CD14-positive monocyte (primary cell): ENCODE results near the gene WDFY3. TPM values are rescaled to one million over a fixed set of nuclear protein-coding genes. Genes with fewer than 3 reads are reported as not detected.
A peak's percentile ranks its signal among the peaks of the same experiment; 100 is the strongest.

Experiments used
- DNase-seq, 3 donors: peaks; one replicate each; pipeline ENCODE4 v3.0.0-alpha.2; 2011 to 2022
- H2AFZ ChIP-seq: 2 replicates; pipeline ENCODE4 v1.6.0; 2012; ENCODE audit warnings: mild to moderate bottlenecking, low read depth, low read length, inconsistent platforms; ENCODE audit not compliant: insufficient read depth, poor library complexity, severe bottlenecking
- H3K27ac ChIP-seq, 2 donors: 1 replicate in 1 of 2; 2 replicates in 1 of 2; pipeline ENCODE4 v1.5.1; 2012 to 2013; ENCODE audit warnings: low read length in 2 of 2, control low read depth in 1 of 2, inconsistent platforms in 1 of 2, low read depth in 1 of 2, mild to moderate bottlenecking in 1 of 2
- H3K27me3 ChIP-seq, 2 donors: one replicate each; pipeline versions ENCODE4 v1.6.0 to v1.6.1; 2011 to 2013; ENCODE audit warnings: low read length in 2 of 2; ENCODE audit not compliant: control insufficient read depth in 2 of 2, insufficient read depth in 2 of 2
- H3K36me3 ChIP-seq, 2 donors: replicated peaks in 1 of 2; 1 replicate in 1 of 2; 2 replicates in 1 of 2; pipeline versions ENCODE4 v1.5.1 to v1.6.1; 2012 to 2013; ENCODE audit warnings: low read length in 2 of 2, control low read depth in 1 of 2, inconsistent platforms in 1 of 2, mild to moderate bottlenecking in 1 of 2; ENCODE audit not compliant: insufficient read depth in 2 of 2, control insufficient read depth in 1 of 2
- H3K4me1 ChIP-seq, 2 donors: 1 replicate in 1 of 2; 2 replicates in 1 of 2; pipeline versions ENCODE4 v1.5.1 to v1.6.1; 2012 to 2013; ENCODE audit warnings: low read length in 2 of 2, control low read depth in 1 of 2, inconsistent platforms in 1 of 2, mild to moderate bottlenecking in 1 of 2, moderate library complexity in 1 of 2; ENCODE audit not compliant: insufficient read depth in 2 of 2, control insufficient read depth in 1 of 2
- H3K4me2 ChIP-seq: replicated peaks from 2 replicates; pipeline ENCODE3; 2012; ENCODE audit warnings: low read length, moderate library complexity, mild to moderate bottlenecking; ENCODE audit not compliant: poor library complexity, severe bottlenecking; ENCODE audit errors: extremely low read depth
- H3K4me3 ChIP-seq, 3 experiments: fragments of 200-600 bp in 1 of 3; sonication (generic) in 1 of 3; replicated peaks in 1 of 3; 1 replicate in 2 of 3; 2 replicates in 1 of 3; pipeline ENCODE4 v1.5.1; 2011 to 2013; ENCODE audit warnings: low read length in 3 of 3, mild to moderate bottlenecking in 3 of 3, control low read depth in 2 of 3, low read depth in 2 of 3, inconsistent platforms in 1 of 3, moderate library complexity in 1 of 3
- H3K79me2 ChIP-seq: 2 replicates; pipeline ENCODE4 v1.6.0; 2012; ENCODE audit warnings: mild to moderate bottlenecking, control low read depth, inconsistent platforms, low read length, moderate library complexity; ENCODE audit not compliant: insufficient read depth
- H3K9ac ChIP-seq: 2 replicates; pipeline ENCODE4 v1.6.0; 2017; ENCODE audit warnings: low read length, mild to moderate bottlenecking; ENCODE audit not compliant: insufficient read depth, poor library complexity, severe bottlenecking
- H3K9me3 ChIP-seq, 2 donors: replicated peaks in 1 of 2; 1 replicate in 1 of 2; 2 replicates in 1 of 2; pipeline versions ENCODE4 v1.5.1 to v1.6.1; 2012 to 2013; ENCODE audit warnings: low read length in 2 of 2, control low read depth in 1 of 2; ENCODE audit not compliant: control insufficient read depth in 1 of 2, insufficient read depth in 1 of 2
- H4K20me1 ChIP-seq: 2 replicates; pipeline ENCODE4 v1.6.0; 2012; ENCODE audit warnings: mild to moderate bottlenecking, low read length, control low read depth, moderate library complexity; ENCODE audit not compliant: insufficient read depth
- H3K27ac Mint-ChIP-seq, 7 donors: one replicate each; pipeline ENCODE4 v1.8.0; 2020; ENCODE audit warnings: mild to moderate bottlenecking in 7 of 7, mixed read lengths in 7 of 7, moderate library complexity in 6 of 7, inconsistent platforms in 2 of 7
- H3K27me3 Mint-ChIP-seq, 3 donors: one replicate each; pipeline ENCODE4 v1.8.0; 2021 to 2022; ENCODE audit warnings: low read depth in 3 of 3, mild to moderate bottlenecking in 3 of 3, mixed read lengths in 3 of 3, moderate library complexity in 3 of 3, inconsistent platforms in 1 of 3
- H3K36me3 Mint-ChIP-seq, 2 donors: one replicate each; pipeline ENCODE4 v1.8.0; 2020; ENCODE audit warnings: mixed read lengths in 2 of 2, inconsistent platforms in 1 of 2, mild to moderate bottlenecking in 1 of 2
- H3K4me1 Mint-ChIP-seq: one replicate; pipeline ENCODE4 v1.8.0; 2020; ENCODE audit warnings: mild to moderate bottlenecking, mixed read lengths
- H3K4me3 Mint-ChIP-seq, 2 donors: one replicate each; pipeline ENCODE4 v1.8.0; 2020; ENCODE audit warnings: mild to moderate bottlenecking in 2 of 2, mixed read lengths in 2 of 2, moderate library complexity in 1 of 2
- H3K9me3 Mint-ChIP-seq, 7 donors: one replicate each; pipeline ENCODE4 v1.8.0; 2020 to 2022; ENCODE audit warnings: mixed read lengths in 7 of 7, mild to moderate bottlenecking in 6 of 7, moderate library complexity in 6 of 7, inconsistent platforms in 2 of 7
- CTCF ChIP-seq: fragments of 200-600 bp; IDR thresholded peaks from one replicate; pipeline ENCODE4 v1.8.0; 2022; ENCODE audit warnings: antibody characterized with exemption, mild to moderate bottlenecking
- WGBS: methylation state at CpG from one replicate; pipeline ENCODE4 v1.1.5; 2013; ENCODE audit warnings: missing lambda C conversion rate; ENCODE audit not compliant: insufficient coverage; 5-methylcytosine and 5-hydroxymethylcytosine counted together
- intact Hi-C, 2 donors: fragments of 100-400 bp; cut with micrococcal nuclease; formaldehyde crosslinking; loops; one replicate each; pipeline versions ENCODE4 v1.15.0 to v1.15.1; 2023
- polyA plus RNA-seq, 3 donors: library from polyadenylated mRNA; depleted of rRNA in 1 of 3; unstranded in 2 of 3; stranded (reverse) in 1 of 3; fragments of 300-500 nt in 2 of 3; fragments of >200 nt in 1 of 3; fragmentation: Illumina TruSeq in 2 of 3; gene quantifications; 1 replicate in 2 of 3; 2 replicates in 1 of 3; pipeline ENCODE4 v1.2.3, GENCODE V29; 2012 to 2021

The WDFY3 gene
- polyA plus RNA-seq, 3 donors = 5.6 to 35.5 (median 5.9) TPM

DNA sequence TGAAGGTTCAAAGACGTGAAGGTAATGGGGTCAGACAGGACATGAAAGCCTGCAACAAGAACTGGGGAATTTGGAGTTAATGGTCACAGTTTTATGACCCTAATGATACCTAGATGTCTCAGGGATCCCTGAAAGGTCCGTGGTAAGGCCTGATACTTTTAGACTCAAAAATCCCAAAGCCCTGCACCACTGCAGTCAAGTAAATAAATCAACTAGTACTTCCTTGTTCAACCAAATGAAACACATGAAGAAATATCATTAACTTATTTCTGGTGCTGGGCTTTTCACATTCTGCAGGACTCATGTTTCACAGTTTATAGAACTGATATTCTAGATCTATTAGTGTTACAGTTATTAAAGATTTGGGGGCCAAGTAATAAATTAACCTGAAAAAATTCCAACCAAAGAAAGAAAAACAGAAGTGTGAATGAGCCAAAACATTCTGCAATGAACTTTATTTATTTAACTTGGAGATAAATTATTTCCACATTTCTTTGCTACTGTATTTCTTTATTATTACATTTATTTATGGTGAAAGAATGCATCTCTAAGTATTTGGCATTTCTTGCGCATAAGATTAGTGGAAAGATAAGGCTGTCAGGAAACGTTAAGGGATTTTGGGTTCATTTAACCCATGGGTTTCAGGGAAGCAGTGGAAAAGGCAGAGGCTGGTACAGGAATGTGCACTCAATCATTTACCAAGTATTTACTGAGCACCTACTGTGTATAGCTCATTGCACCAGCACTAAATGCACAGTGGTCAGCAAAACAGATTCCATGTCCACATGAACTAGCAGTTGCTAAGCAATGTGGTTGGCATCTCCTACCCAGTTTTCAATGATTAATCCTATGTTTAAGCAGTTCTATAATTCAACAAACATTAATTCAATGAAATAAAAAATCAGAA lies 8.7 kb downstream of the WDFY3 start:
- Histone ChIP-seq H3K27me3 (no peaks in the 10 kb centered on the region), H3K79me2 (peaks cover 100% of the 10 kb centered on the region), H3K36me3 (no peaks in the 10 kb centered on the region), H3K4me2 (no peak overlapping the region), H3K4me3 (no peak overlapping the region), H3K9ac (no peak overlapping the region), H3K27ac (no peak overlapping the region), H3K9me3 (no peaks in the 10 kb centered on the region), H2AFZ (no peak overlapping the region), H4K20me1 (peaks cover 100% of the 10 kb centered on the region), H3K4me1 (peaks cover 10 to 18% of the 10 kb centered on the region in 2 donors)
- Mint-ChIP-seq H3K36me3 (peaks cover 0 to 12% of the 10 kb centered on the region in 2 donors), H3K9me3 (peaks cover 0 to 3% (median 0%) of the 10 kb centered on the region in 7 donors), H3K4me1 (peaks cover 40% of the 10 kb centered on the region), H3K27me3 (no peaks in the 10 kb centered on the region), H3K4me3 (no peak overlapping the region), H3K27ac (peak overlapping the region in 1 of 7 donors; percentile 63)
- no peak for DNase-seq
- 90% methylated on average over 3 of the region's 4 CpGs for WGBS
- intact Hi-C loops = no loop called here
- no peak for TF ChIP-seq CTCF

GRCh38 chr4:84956014-84956413 lies 10.5 kb downstream of the WDFY3 start:
- peak overlapping the region in 4 of 7 donors; percentile 60 to 86 (median 62) for H3K27ac Mint-ChIP-seq

More at GRCh38 chr4:84956014-84956413, 10.5 kb downstream of the WDFY3 start:
- Histone ChIP-seq H3K27ac (peak overlapping the region in 1 of 2 donors; percentile 52), H3K79me2 (peaks cover 100% of the 10 kb centered on the region), H3K9me3 (no peaks in the 10 kb centered on the region), H4K20me1 (peaks cover 100% of the 10 kb centered on the region), H2AFZ (no peak overlapping the region), H3K27me3 (no peaks in the 10 kb centered on the region), H3K36me3 (no peaks in the 10 kb centered on the region), H3K4me2 (no peak overlapping the region), H3K4me1 (peaks cover 5 to 12% of the 10 kb centered on the region in 2 donors), H3K9ac (no peak overlapping the region), H3K4me3 (no peak overlapping the region)
- Mint-ChIP-seq H3K27me3 (peaks cover 0 to 3% (median 0%) of the 10 kb centered on the region in 3 donors), H3K4me3 (no peak overlapping the region), H3K36me3 (peaks cover 0 to 12% of the 10 kb centered on the region in 2 donors), H3K9me3 (peaks cover 0 to 3% (median 0%) of the 10 kb centered on the region in 7 donors), H3K4me1 (peaks cover 34% of the 10 kb centered on the region)
- no peak for TF ChIP-seq CTCF
- WGBS = 100% methylated on average over 1 of the region's 3 CpGs
- DNase-seq = peak; percentile 33 to 73 (median 49)
- intact Hi-C loops = no loop called here
